HG03469 (cell line): Measurements from ENCODE around the gene SGMS1.
"Not testable (repeated sequence)": the region's sequence is repeated elsewhere in the genome, so short reads cannot be mapped to it uniquely, and the experiment has no call there.

Experiments
- ATAC-seq: cut with Tn5 transposase; IDR thresholded peaks from one replicate; pipeline ENCODE4 v1.9.1; 2021; ENCODE audit warnings: mild to moderate bottlenecking, moderate library complexity, moderate number of reproducible peaks; ENCODE audit not compliant: unreplicated experiment

Gene SGMS1

DNA sequence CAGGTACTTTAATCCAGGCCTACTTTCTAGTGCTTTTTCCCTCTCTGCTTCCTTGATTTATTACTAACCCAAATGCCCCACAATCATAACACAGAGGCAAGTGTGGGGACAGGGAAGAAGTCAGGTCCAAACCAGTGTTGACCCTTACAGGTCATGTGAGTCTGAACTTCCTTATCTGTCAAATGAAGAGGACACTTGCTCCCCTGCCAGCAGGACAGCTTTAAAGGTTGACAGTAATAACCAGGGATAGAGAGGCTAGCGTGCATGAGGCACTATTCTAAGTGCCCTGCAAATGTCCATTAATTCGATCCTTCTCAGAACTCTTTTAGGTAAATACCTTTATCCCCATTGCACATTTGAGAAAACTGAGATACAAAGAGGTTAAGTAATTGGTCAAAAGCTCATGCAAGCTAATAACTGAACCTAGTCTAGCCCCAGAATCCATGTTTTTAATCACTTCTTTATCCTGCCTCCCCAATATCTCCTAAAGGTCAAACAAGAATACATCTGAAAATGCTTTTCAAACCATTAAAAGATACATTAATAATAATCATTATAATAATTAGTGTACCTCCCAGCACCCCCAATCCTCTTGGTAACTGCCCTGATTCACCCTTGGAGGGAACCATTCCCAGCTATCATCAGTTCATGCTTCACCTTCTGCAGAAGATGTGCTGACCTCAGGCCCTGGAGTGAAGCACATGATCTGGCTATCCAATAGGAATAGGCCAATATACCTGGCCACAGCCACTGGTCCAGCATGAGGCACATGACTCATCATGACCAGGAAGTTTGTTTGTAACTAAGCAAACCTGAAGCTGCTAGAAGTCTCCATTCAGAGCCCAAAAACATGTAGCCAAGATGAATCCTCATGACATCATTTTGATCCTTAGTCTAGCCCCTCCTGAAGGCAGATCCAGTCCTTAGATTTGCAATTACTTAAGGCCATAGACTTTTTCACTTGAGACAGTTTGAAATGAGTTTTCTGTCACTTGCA lies 40.7 kb downstream of the SGMS1 start:
- ATAC-seq: no peak

DNA sequence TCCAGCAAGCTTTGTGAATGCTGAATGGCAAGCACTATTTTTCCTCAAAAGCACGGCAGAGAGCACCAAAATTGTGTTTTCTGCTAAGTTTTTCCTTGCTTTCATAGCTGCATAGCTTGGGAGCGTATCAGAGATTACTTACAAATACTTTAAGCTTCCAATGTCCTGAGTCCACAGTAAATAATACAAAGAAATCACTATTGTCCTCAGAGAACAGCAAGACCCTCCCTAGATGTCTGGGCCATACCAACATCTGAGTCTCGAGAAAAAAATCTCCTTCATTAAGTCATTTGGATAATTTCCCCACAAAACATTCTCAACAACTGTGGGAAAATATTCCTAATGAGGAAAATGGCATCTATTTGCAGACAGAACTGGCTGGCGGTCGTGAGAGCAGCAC lies 41.7 kb downstream of the SGMS1 start:
- ATAC-seq: no peak

DNA sequence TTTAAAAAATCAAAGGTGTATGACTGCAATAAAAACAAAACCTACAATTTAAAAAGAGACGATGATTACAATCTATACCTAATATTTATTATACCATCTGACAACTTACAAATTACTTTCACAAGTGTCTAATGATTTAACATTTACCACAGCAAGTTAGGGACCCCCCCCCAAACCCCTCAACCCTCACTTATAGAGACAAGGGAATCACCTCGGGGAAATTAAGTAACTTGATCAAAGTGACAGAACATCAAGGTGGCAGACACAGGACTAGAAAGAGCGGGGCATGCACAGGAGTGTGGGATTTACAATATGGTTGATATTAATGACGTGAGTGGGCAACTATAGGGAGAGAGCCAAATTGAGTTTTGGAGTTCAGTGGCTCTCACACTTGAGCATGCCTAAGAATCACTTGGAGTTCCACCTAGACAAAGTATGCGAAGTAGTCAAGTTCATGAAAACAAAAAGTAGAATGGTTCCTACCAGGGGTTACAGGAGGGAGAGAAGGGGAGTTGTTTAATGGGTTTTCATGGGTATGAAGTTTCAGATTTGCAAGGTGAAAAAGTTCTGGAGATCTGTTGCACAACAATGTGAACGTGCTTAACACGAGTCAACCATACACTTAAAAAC lies 43.4 kb downstream of the SGMS1 start:
- ATAC-seq: no peak

- no peak for ATAC-seq
These were observed 44.1 kb downstream of the SGMS1 start for GRCh38 chr10:50579491-50580261.

DNA sequence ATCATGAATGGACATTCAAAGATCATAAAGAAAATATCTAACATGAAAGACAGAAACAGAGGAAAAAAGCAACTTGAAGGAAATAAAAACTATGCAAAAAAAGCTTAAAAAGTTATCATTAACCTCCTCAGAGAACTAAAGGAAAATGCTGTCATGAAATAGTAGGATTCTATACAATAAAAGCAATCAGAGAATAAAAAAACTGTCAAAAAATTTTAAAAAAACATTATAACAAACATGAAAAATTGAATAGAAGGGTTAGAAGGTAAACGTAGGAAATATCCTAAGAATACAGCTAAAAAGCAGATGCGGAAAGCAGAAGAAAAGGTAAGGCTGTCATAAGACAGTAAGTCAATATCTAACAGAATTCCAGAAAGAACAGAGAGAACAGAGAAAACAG lies 44.8 kb downstream of the SGMS1 start:
- ATAC-seq: no peak

DNA sequence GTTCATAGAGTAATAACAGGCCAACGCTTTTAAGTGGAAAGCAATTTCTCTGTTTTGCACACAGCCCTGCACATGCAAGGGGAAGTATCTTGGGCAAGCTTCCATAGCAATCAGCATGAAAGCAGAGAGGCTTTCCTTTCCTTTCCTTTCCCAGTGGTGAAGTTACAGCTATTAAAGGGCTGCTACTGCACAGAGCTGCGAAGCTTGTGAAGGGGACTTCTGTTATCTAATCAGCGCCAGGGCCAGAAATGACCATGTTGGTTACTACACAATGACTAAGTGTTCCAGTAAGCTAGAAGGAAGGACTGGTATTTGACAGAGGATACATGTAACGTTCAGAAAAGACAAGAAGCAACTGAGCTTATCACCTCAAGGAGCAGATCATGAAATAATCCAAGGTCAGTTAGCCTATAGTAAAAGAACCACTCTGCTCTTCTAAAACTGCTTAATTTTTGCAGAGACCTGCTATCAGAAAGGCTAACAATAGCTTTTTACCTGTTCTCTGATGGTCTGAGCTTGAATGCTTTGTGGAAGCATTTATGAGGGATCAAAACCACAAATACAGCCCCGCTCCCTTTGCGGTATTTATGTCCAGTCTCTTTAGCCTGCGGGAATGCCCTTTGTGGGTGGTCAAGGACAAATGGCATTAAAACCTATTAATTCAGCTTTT lies 45.9 kb downstream of the SGMS1 start:
- no peak for ATAC-seq

GRCh38 chr10:50577010-50577409 lies 46.7 kb downstream of the SGMS1 start:
- no peak for ATAC-seq

- ATAC-seq: no peak
These were observed 47.4 kb downstream of the SGMS1 start for GRCh38 chr10:50576245-50576815.

DNA sequence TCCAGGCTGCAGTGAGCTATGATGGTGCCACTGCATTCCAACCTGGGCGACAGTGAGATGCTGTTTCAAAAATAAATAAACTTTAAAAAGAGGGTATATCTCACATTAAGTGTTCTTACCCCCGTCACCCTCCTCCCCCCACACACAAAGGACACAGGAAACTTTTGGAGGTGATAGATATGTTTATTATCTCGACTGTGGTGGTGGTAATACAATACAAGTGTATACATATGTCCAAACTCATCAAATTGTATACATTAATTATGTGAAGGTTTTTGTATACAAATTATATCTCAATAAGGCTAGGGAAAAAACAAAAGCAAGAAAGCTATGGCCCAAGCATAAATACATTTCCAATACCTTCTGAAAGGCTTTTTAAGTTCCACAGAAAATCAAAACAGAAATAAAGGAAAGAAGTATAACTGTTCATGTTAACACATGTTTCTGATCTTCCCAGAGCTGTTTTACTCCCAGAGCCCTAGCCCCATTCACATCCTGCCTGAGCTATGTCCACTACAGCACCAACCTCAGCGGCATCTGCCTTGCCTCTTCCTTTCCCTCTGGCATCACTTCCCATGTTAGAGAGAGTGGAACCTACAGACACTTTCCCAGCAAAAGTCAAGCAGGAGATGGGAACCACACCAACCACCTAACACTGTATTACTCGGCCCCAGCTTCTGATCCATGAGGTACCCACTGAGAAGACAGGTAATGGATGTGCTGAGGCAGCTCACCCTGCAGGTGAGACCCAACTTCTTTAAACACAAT lies 48.1 kb downstream of the SGMS1 start:
- no peak for ATAC-seq

GRCh38 chr10:50574931-50575330 lies 48.8 kb downstream of the SGMS1 start:
- ATAC-seq: no peak

- no peak for ATAC-seq
These were observed 49.5 kb downstream of the SGMS1 start for GRCh38 chr10:50574305-50574704.

GRCh38 chr10:50572017-50572491 lies 51.7 kb downstream of the SGMS1 start:
- ATAC-seq: no peak

GRCh38 chr10:50568750-50569149 lies 55.0 kb downstream of the SGMS1 start:
- not testable (repeated sequence) for ATAC-seq

DNA sequence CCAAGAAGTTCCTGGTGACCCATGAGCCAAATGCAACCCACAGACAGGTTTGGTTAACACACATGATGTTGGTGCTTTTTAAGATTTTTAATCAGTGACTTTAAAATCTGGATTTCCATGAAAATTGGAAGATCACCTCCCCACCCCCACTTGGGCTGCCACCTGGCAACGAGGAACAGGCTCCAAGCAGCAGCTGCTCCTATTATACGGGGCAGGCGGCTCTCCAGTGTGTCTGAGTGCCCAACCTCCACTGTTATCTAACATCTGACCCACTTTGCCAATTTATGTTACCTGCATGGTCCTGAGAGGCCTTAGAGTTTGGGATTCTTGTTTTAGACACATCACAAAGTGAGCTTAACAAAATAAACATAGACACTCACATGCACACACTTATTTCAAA lies 56.4 kb downstream of the SGMS1 start:
- no peak for ATAC-seq

GRCh38 chr10:50566150-50566549 lies 57.6 kb downstream of the SGMS1 start:
- no peak for ATAC-seq

DNA sequence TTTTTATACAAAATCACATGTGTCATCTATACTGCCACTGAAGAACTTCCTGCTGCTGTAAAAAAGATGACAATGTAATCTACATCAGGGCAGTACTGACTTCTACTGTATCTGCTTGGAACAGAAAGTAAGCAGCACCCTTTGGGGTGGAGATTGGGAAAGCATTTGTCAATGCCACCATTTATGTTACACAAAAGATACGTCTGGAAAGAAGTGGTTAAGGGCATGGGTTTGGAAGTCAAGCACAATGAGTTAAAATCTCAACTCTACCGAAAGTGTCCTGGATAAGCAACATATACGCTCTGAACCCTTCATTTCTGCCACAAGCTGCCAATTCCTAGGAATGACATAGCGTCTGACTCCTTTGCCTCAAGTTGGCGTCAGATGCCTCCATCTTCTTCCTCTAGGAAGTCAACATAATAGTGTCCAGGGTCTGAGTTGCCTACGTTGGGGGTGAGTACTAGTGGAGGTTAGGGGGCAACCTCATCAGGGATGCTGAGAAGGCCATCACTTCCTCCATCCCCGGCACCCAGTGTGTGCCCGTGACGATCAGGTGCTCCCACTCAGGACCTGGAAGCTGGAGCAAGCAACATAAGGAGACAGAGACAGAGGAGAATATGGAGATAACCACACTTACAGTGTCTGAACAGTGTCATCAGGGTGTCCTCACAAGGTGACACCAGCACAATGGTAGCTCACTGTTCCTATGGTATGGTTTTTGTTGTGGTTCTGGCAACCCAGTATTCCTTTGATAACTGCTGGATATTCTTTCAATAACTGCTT lies 58.3 kb downstream of the SGMS1 start:
- ATAC-seq: no peak

DNA sequence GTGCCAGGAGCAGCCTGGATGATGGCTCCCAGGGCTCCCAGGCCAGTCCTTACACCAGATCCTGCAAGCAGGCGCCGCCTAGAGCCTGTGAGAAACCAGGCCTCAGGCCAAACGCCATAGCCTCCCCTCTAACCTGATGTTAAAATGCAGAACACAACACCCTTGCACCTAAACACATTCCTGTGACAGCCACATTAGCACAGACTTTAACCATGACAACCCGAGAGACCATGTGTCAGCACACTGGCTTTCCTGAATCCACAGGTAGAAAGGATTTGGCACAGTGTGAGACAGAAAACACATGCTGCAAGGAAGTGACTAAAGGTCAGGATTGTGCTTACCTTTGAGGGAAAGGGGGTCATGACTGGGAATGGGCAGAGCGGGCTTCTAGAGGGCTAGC lies 59.9 kb downstream of the SGMS1 start:
- ATAC-seq: no peak

DNA sequence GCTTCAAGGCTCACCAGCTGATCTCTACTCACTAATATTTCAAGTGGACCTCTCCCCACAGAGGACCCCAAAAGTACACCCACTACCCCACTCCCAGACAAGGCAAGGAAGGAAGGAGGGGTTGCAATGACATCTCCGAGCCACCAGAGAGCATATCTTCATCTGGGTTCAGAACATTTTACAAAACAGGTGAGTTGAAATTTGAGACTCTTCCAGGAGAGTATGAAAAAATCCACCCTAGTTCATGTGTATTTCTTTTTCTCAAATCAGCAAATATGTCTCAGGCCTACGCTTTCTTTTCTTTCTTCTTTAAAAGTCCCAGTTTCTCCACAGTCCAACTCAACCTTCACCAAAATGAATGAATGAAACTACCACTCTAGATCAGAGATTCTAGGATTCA lies 61.9 kb downstream of the SGMS1 start:
- no peak for ATAC-seq

- no peak for ATAC-seq
These were observed 62.5 kb downstream of the SGMS1 start for GRCh38 chr10:50561266-50561665.
